Measurements from ENCODE around the gene SDK2.

Gene SDK2

DNA sequence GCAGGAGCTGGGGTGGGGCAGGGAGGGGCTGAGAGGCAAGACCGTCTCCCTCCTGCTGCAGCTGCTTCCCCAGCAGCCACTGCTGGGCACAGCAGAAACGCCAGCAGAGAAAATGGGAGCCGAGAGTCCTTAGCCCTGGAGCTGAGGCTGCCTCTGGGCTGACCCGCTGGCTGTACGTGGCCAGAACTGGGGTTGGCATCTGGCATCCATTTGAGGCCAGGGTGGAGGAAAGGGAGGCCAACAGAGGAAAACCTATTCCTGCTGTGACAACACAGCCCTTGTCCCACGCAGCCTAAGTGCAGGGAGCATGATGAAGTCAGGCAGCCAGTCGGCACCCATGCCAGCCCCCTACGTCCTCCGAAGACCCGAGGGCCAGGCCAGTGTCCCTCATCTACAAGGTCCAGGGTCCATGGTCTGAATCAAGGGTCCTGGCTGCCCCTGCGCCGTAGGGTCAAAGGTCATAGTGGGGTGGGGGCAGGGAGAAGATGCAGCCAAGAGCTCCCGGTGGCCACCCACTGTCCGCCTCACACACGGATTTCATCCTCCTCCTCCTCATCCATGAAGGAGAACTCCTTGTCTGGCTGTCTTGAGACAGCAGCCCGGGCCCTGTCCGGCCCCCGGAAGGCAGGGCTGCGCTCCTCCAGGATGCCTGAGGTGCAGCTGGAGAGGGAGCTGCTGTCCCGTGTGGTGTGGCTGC, 359.2 kb downstream of the SDK2 start:
- DNase-seq (ENCODE audit: low read depth, low spot score), result no peak
